Tibial artery (tissue), 4 donors: ENCODE measurements around the gene TMEM156.
"Not testable (repeated sequence)": the region's sequence is repeated elsewhere in the genome, so short reads cannot be mapped to it uniquely, and the experiment has no call there.

ENCODE experiments used
- DNase-seq, 2 donors: peaks; one replicate each; pipeline ENCODE4 v3.0.0-alpha.2; 2019
- H3K27ac ChIP-seq, 2 donors: fragments of 200-600 bp; sonication (generic) in 1 of 2; 1 replicate in 1 of 2; 2 replicates in 1 of 2; pipeline ENCODE4 v1.5.1; 2018 to 2019; ENCODE audit warnings: mild to moderate bottlenecking in 1 of 2
- H3K27me3 ChIP-seq, 2 donors: fragments of 200-600 bp; sonication (generic) in 1 of 2; one replicate each; pipeline versions ENCODE4 v1.5.1 to v1.6.0; 2016 to 2019
- H3K36me3 ChIP-seq, 3 donors: fragments of 200-600 bp; sonication (generic) in 2 of 3; one replicate each; pipeline ENCODE4 v1.5.1; 2016 to 2019; ENCODE audit warnings: mild to moderate bottlenecking in 2 of 3
- H3K4me1 ChIP-seq, 4 donors: fragments of 200-600 bp; sonication (generic) in 2 of 4; 1 replicate in 3 of 4; 2 replicates in 1 of 4; pipeline ENCODE4 v1.5.1; 2016 to 2019
- H3K4me3 ChIP-seq, 2 donors: fragments of 200-600 bp; sonication (generic) in 1 of 2; 1 replicate in 1 of 2; 2 replicates in 1 of 2; pipeline ENCODE4 v1.5.1; 2018 to 2019; ENCODE audit warnings: mild to moderate bottlenecking in 2 of 2
- H3K9me3 ChIP-seq, 3 donors: fragments of 200-600 bp; sonication (generic) in 1 of 3; one replicate each; pipeline ENCODE4 v1.5.1; 2016 to 2019
- intact Hi-C: fragments of 100-400 bp; cut with DNase I; formaldehyde crosslinking; loops from one replicate; pipeline ENCODE4 v1.15.0; 2023; ENCODE audit warnings: low total_unique reads
- TF ChIP-seq, protein P1 (sequence below), 2 experiments: fragments of 200-600 bp in 1 of 2; fragments of 450-650 bp in 1 of 2; IDR thresholded peaks; one replicate each; pipeline ENCODE4 v1.5.1; 2017 to 2019; ENCODE audit warnings: antibody characterized with exemption in 2 of 2, mild to moderate bottlenecking in 1 of 2, moderate library complexity in 1 of 2

TMEM156 gene

DNA sequence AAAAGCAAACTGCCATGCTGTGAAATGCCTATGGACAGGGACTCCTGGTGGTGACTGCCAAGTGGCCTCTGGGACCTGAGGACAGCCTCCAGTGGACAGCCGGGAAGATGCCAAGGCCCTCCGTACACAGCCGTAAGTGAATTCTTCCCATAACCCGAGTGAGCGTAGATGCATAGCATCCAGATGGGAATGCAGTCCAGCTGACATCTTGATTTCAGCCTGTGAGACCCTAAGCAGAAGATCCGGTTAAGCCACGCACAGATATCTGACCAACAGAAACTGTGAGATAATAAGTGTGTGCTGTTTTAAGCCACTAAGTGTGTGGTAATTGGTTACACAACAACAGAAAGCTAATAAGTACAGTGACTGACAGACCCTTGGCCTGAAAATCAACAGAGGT, 55.9 kb downstream of the TMEM156 start:
- no peaks in the 10 kb centered on the region for H3K36me3 ChIP-seq
- H3K4me3 ChIP-seq, result no peak overlapping the region
- TF ChIP-seq, protein P1, sequence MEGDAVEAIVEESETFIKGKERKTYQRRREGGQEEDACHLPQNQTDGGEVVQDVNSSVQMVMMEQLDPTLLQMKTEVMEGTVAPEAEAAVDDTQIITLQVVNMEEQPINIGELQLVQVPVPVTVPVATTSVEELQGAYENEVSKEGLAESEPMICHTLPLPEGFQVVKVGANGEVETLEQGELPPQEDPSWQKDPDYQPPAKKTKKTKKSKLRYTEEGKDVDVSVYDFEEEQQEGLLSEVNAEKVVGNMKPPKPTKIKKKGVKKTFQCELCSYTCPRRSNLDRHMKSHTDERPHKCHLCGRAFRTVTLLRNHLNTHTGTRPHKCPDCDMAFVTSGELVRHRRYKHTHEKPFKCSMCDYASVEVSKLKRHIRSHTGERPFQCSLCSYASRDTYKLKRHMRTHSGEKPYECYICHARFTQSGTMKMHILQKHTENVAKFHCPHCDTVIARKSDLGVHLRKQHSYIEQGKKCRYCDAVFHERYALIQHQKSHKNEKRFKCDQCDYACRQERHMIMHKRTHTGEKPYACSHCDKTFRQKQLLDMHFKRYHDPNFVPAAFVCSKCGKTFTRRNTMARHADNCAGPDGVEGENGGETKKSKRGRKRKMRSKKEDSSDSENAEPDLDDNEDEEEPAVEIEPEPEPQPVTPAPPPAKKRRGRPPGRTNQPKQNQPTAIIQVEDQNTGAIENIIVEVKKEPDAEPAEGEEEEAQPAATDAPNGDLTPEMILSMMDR (IDR thresholded peaks at IDR 0.05), result no peak
- no peak overlapping the region for H3K27ac ChIP-seq
- H3K27me3 ChIP-seq, result no peaks in the 10 kb centered on the region
- intact Hi-C loops, result no loop called here
- DNase-seq, result no peak
- H3K4me1 ChIP-seq, result no peaks in the 10 kb centered on the region
- no peaks in the 10 kb centered on the region for H3K9me3 ChIP-seq

DNA sequence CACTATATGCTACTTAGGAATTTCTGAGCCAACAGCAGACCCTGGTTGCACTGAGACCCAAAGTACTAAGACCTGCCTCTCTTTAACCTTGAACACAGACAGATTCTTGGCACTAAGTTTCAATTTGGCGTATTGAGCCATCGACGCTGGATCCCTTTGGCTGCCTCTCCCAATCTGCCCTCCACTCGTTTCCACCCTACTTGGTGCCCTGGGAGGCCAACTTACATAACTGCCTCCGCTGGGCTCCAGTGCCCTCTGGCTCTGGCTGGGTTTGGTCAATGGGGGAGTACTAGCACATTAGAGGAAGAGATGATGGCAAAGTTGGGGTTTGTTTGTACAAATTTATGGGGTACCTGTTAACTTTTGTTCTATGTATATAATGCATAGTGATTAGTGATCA, 63.5 kb downstream of the TMEM156 start:
- intact Hi-C loops, result no loop called here
- no peak overlapping the region for H3K27ac ChIP-seq
- no peaks in the 10 kb centered on the region for H3K4me1 ChIP-seq
- TF ChIP-seq, protein P1 (IDR thresholded peaks at IDR 0.05), result no peak
- DNase-seq, result no peak
- H3K9me3 ChIP-seq, result no peaks in the 10 kb centered on the region
- no peaks in the 10 kb centered on the region for H3K36me3 ChIP-seq
- H3K4me3 ChIP-seq, result no peak overlapping the region
- H3K27me3 ChIP-seq, result no peaks in the 10 kb centered on the region

GRCh38 chr4:38967260-38968095, 64.7 kb downstream of the TMEM156 start:
- Histone ChIP-seq H3K36me3 (no peaks in the 10 kb centered on the region), H3K4me1 (no peaks in the 10 kb centered on the region), H3K9me3 (no peaks in the 10 kb centered on the region), H3K27me3 (no peaks in the 10 kb centered on the region), H3K27ac (no peak overlapping the region), H3K4me3 (no peak overlapping the region)
- DNase-seq, result no peak
- TF ChIP-seq, protein P1 (IDR thresholded peaks at IDR 0.05), result no peak
- intact Hi-C loops, result no loop called here

DNA sequence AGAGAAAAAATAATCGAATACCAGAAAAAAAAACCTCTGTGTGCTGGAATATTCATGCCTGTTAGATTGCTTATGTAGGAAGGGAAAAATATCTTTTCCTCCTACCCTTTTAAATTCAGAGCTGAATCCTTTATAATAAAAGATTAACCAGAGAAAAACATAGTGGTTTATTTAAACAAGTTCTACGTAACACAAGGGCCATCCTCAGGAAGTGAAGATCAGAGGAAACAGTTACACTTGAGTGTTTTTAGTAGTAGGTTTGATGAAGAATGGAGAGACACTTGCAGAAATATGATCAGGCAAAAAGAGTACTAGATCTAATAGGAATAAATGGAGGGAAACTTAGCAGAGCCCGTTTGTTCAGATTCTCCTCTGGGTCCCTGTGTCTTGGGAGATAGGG, 66.3 kb downstream of the TMEM156 start:
- Histone ChIP-seq H3K9me3 (no peaks in the 10 kb centered on the region), H3K4me1 (no peaks in the 10 kb centered on the region), H3K27me3 (no peaks in the 10 kb centered on the region), H3K27ac (no peak overlapping the region), H3K4me3 (no peak overlapping the region), H3K36me3 (no peaks in the 10 kb centered on the region)
- no peak for DNase-seq
- intact Hi-C loops, result no loop called here
- TF ChIP-seq, protein P1 (IDR thresholded peaks at IDR 0.05), result no peak

GRCh38 chr4:38964942-38965775, 67.0 kb downstream of the TMEM156 start:
- Histone ChIP-seq H3K27me3 (no peaks in the 10 kb centered on the region), H3K27ac (no peak overlapping the region), H3K4me3 (no peak overlapping the region), H3K9me3 (no peaks in the 10 kb centered on the region), H3K36me3 (no peaks in the 10 kb centered on the region), H3K4me1 (no peaks in the 10 kb centered on the region)
- TF ChIP-seq, protein P1 (IDR thresholded peaks at IDR 0.05), result no peak
- DNase-seq, result no peak
- intact Hi-C loops, result no loop called here

- H3K4me1 ChIP-seq, H3K36me3 ChIP-seq, H3K4me3 ChIP-seq, DNase-seq, H3K9me3 ChIP-seq, H3K27ac ChIP-seq, H3K27me3 ChIP-seq, intact Hi-C loops: not testable (repeated sequence)
Observed at GRCh38 chr4:38959248-38959647, 73.0 kb downstream of the TMEM156 start.
